ENCODE measurements around the gene CLCN3. TPM values are rescaled to one million over a fixed set of nuclear protein-coding genes. Genes with fewer than 3 reads are reported as not detected.

CLCN3 gene
- total and polyA plus RNA-seq, 8 donors = 9.1 to 41.4 (median 30.8) TPM

GRCh38 chr4:169617306-169617705 lies 3.1 kb upstream of the CLCN3 start:
- H3K36me3 ChIP-seq = no peaks in the 10 kb centered on the region
- H3K4me3 ChIP-seq = no peak overlapping the region
- no peak overlapping the region for H3K27ac ChIP-seq
- no peaks in the 10 kb centered on the region for H3K27me3 ChIP-seq
- H3K4me1 ChIP-seq = peaks cover 6 to 12% (median 7%) of the 10 kb centered on the region in 3 donors
- no peak for DNase-seq
- intact Hi-C loops (cut with DNase I) = loop anchor here in 1 of 3 donors (10.0 kb wide), 1 partner anchor 427 kb away; no protein-coding TSS in a partner anchor
- WGBS, 2 donors = 83 to 85% methylated on average over 2 of the region's 2 CpGs
- no peak for ATAC-seq
- TF ChIP-seq CTCF (IDR thresholded peaks at IDR 0.05) = no peak
- FAIRE-seq = no peak
- H3K9me3 ChIP-seq = no peaks in the 10 kb centered on the region

GRCh38 chr4:169618286-169618685 lies 2.1 kb upstream of the CLCN3 start:
- 62 to 67% methylated on average over 3 of the region's 3 CpGs for WGBS, 2 donors
- ATAC-seq (no peak), FAIRE-seq (no peak), DNase-seq (no peak)
- Histone ChIP-seq H3K27ac (no peak overlapping the region), H3K9me3 (no peaks in the 10 kb centered on the region), H3K4me3 (no peak overlapping the region), H3K4me1 (peaks cover 9 to 12% (median 11%) of the 10 kb centered on the region in 3 donors), H3K36me3 (no peaks in the 10 kb centered on the region), H3K27me3 (no peaks in the 10 kb centered on the region)
- intact Hi-C loops (cut with DNase I) = loop anchor here in 1 of 3 donors (10.0 kb wide), 1 partner anchor 427 kb away; no protein-coding TSS in a partner anchor
- TF ChIP-seq CTCF (IDR thresholded peaks at IDR 0.05) = no peak

GRCh38 chr4:169618986-169619385 lies 1.4 kb upstream of the CLCN3 start:
- FAIRE-seq = no peak
- peak overlapping the region in 1 of 4 donors; percentile 56 for H3K4me3 ChIP-seq
- WGBS, 2 donors = 83 to 88% methylated on average over 4 of the region's 4 CpGs

GRCh38 chr4:169619518-169619957 lies 840 bp upstream of the CLCN3 start:
- ATAC-seq (peak; percentile 63 to 80 (median 74)), DNase-seq (peak in 4 of 6 donors; percentile 49 to 67 (median 60)), FAIRE-seq (no peak)
- TF ChIP-seq CTCF (IDR thresholded peaks at IDR 0.05) = peak; percentile 5 to 44 (median 38)
- intact Hi-C loops (cut with DNase I) = loop anchor here in 1 of 3 donors (10.0 kb wide), 1 partner anchor 425 kb away; no protein-coding TSS in a partner anchor
- no peaks in the 10 kb centered on the region for H3K9me3 ChIP-seq
- peak overlapping the region; percentile 47 to 56 (median 51) for H3K4me3 ChIP-seq
- peaks cover 5 to 10% (median 8%) of the 10 kb centered on the region in 3 donors for H3K4me1 ChIP-seq
- no peaks in the 10 kb centered on the region for H3K36me3 ChIP-seq
- WGBS, 2 donors = 0 to 1% methylated on average over 12 of the region's 12 CpGs
- H3K27me3 ChIP-seq = no peaks in the 10 kb centered on the region
- peak overlapping the region; percentile 85 to 98 (median 97) for H3K27ac ChIP-seq

More at GRCh38 chr4:169618986-169619385, 1.4 kb upstream of the CLCN3 start:
- Histone ChIP-seq H3K27me3 (no peaks in the 10 kb centered on the region), H3K4me1 (peaks cover 5 to 10% (median 8%) of the 10 kb centered on the region in 3 donors), H3K27ac (peak overlapping the region in 3 of 4 donors; percentile 96 to 98 (median 98)), H3K9me3 (no peaks in the 10 kb centered on the region), H3K36me3 (no peaks in the 10 kb centered on the region)
- intact Hi-C loops (cut with DNase I) = loop anchor here in 1 of 3 donors (10.0 kb wide), 1 partner anchor 426 kb away; no protein-coding TSS in a partner anchor
- DNase-seq = no peak
- no peak for TF ChIP-seq CTCF (IDR thresholded peaks at IDR 0.05)
- ATAC-seq = no peak

- peaks cover 5 to 10% (median 8%) of the 10 kb centered on the region in 3 donors for H3K4me1 ChIP-seq
- 0 to 1% methylated on average over 14 of the region's 14 CpGs for WGBS, 2 donors
- intact Hi-C loops (cut with DNase I) = no loop called here
- peak overlapping the region; percentile 40 to 56 (median 48) for H3K4me3 ChIP-seq
- ATAC-seq (peak in 3 of 4 donors; percentile 15 to 19 (median 16)), FAIRE-seq (no peak), DNase-seq (peak in 3 of 6 donors; percentile 18 to 47 (median 34))
- no peak for TF ChIP-seq CTCF (IDR thresholded peaks at IDR 0.05)
- peak overlapping the region; percentile 85 to 98 (median 97) for H3K27ac ChIP-seq
- no peaks in the 10 kb centered on the region for H3K9me3 ChIP-seq
- H3K27me3 ChIP-seq = no peaks in the 10 kb centered on the region
- H3K36me3 ChIP-seq = no peaks in the 10 kb centered on the region
These were observed 486 bp downstream of the CLCN3 start for GRCh38 chr4:169620880-169621248.
